ENCODE results near the gene ITGB6. TPM values are rescaled to one million over a fixed set of nuclear protein-coding genes. Genes with fewer than 3 reads are reported as not detected.
"Not testable (repeated sequence)": the region's sequence is repeated elsewhere in the genome, so short reads cannot be mapped to it uniquely, and the experiment has no call there.

ITGB6 gene
- total RNA-seq, 1 donor from 2014 or later = 0.99 TPM

- intact Hi-C loops (cut with micrococcal nuclease) = no loop called here
- Histone ChIP-seq H3K27ac (replicated peaks) (no peak overlapping the region), H3K4me1 (peaks cover 16% of the 10 kb centered on the region), H3K4me3 (no peak overlapping the region), H3K27me3 (ENCODE audit: low read depth) (no peaks in the 10 kb centered on the region), H3K36me3 (no peaks in the 10 kb centered on the region), H3K9me3 (replicated peaks) (no peaks in the 10 kb centered on the region)
- TF ChIP-seq, protein P1, sequence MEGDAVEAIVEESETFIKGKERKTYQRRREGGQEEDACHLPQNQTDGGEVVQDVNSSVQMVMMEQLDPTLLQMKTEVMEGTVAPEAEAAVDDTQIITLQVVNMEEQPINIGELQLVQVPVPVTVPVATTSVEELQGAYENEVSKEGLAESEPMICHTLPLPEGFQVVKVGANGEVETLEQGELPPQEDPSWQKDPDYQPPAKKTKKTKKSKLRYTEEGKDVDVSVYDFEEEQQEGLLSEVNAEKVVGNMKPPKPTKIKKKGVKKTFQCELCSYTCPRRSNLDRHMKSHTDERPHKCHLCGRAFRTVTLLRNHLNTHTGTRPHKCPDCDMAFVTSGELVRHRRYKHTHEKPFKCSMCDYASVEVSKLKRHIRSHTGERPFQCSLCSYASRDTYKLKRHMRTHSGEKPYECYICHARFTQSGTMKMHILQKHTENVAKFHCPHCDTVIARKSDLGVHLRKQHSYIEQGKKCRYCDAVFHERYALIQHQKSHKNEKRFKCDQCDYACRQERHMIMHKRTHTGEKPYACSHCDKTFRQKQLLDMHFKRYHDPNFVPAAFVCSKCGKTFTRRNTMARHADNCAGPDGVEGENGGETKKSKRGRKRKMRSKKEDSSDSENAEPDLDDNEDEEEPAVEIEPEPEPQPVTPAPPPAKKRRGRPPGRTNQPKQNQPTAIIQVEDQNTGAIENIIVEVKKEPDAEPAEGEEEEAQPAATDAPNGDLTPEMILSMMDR (IDR thresholded peaks at IDR 0.05; ENCODE audit: borderline replicate concordance) = no peak
- no peak for DNase-seq
These were observed 43.4 kb downstream of the ITGB6 start for GRCh38 chr2:160156665-160157064.

- Histone ChIP-seq H3K4me3 (no peak overlapping the region), H3K27me3 (ENCODE audit: low read depth) (no peaks in the 10 kb centered on the region), H3K4me1 (peaks cover 16% of the 10 kb centered on the region), H3K9me3 (replicated peaks) (no peaks in the 10 kb centered on the region), H3K27ac (replicated peaks) (no peak overlapping the region), H3K36me3 (no peaks in the 10 kb centered on the region)
- no peak for DNase-seq
- TF ChIP-seq, protein P1 (IDR thresholded peaks at IDR 0.05; ENCODE audit: borderline replicate concordance) = no peak
- intact Hi-C loops (cut with micrococcal nuclease) = no loop called here
These were observed 44.0 kb downstream of the ITGB6 start for GRCh38 chr2:160156100-160156499.

GRCh38 chr2:160148419-160148818 is 51.7 kb downstream of the ITGB6 start:
- H3K36me3 ChIP-seq; H3K27ac ChIP-seq (replicated peaks); intact Hi-C loops (cut with micrococcal nuclease): not testable (repeated sequence)

GRCh38 chr2:160145471-160145870 is 54.6 kb downstream of the ITGB6 start:
- no peaks in the 10 kb centered on the region for H3K27me3 ChIP-seq (ENCODE audit: low read depth)
- no peak for DNase-seq
- H3K9me3 ChIP-seq (replicated peaks) = no peaks in the 10 kb centered on the region
- TF ChIP-seq, protein P1 (IDR thresholded peaks at IDR 0.05; ENCODE audit: borderline replicate concordance) = no peak
- no peaks in the 10 kb centered on the region for H3K4me1 ChIP-seq
- H3K27ac ChIP-seq (replicated peaks) = no peak overlapping the region
- H3K36me3 ChIP-seq = no peaks in the 10 kb centered on the region
- intact Hi-C loops (cut with micrococcal nuclease) = no loop called here
- H3K4me3 ChIP-seq = no peak overlapping the region

More at GRCh38 chr2:160148419-160148818, 51.7 kb downstream of the ITGB6 start:
- DNase-seq; H3K9me3 ChIP-seq (replicated peaks); H3K27me3 ChIP-seq (ENCODE audit: low read depth); H3K4me3 ChIP-seq; H3K4me1 ChIP-seq: not testable (repeated sequence)

GRCh38 chr2:160144280-160144990 is 55.6 kb downstream of the ITGB6 start:
- Histone ChIP-seq H3K4me1 (no peaks in the 10 kb centered on the region), H3K27me3 (ENCODE audit: low read depth) (no peaks in the 10 kb centered on the region), H3K9me3 (replicated peaks) (no peaks in the 10 kb centered on the region), H3K27ac (replicated peaks) (no peak overlapping the region), H3K4me3 (no peak overlapping the region), H3K36me3 (no peaks in the 10 kb centered on the region)
- TF ChIP-seq, protein P1 (IDR thresholded peaks at IDR 0.05; ENCODE audit: borderline replicate concordance) = no peak
- intact Hi-C loops (cut with micrococcal nuclease) = no loop called here
- no peak for DNase-seq

DNA sequence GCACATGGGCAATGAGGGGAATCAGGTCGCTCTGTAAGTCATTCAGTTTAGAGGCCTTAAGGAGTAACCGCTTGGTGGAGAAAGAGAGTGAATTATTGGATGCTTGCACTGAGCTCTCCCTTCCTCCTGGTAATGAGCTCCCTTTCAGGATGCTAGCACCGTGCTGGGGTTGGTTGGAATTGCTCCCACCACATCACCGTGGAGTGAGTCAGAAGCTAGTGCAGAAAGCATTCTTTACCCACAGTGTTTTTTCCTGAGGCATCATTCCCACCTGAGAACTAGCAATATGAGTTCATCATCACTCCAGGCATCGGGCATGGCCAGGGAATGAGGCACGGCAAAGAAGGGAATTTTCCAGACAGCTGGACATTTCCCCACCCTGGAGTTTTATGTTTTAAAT is 57.6 kb downstream of the ITGB6 start:
- Histone ChIP-seq H3K4me1 (no peaks in the 10 kb centered on the region), H3K27ac (replicated peaks) (no peak overlapping the region), H3K4me3 (no peak overlapping the region), H3K9me3 (replicated peaks) (no peaks in the 10 kb centered on the region), H3K36me3 (no peaks in the 10 kb centered on the region), H3K27me3 (ENCODE audit: low read depth) (no peaks in the 10 kb centered on the region)
- no peak for DNase-seq
- TF ChIP-seq, protein P1 (IDR thresholded peaks at IDR 0.05; ENCODE audit: borderline replicate concordance) = no peak
- intact Hi-C loops (cut with micrococcal nuclease) = no loop called here
